GM12875 (cell line): ENCODE measurements around the gene CACNB3.

Source experiments
- H3K4me3 ChIP-seq: one replicate; pipeline ENCODE4 v1.5.1; 2011; ENCODE audit warnings: low read depth, low read length, control low read depth
- CTCF ChIP-seq: IDR thresholded peaks from 2 replicates; pipeline ENCODE4 v1.5.1; 2011; ENCODE audit warnings: low read depth, mild to moderate bottlenecking, control low read depth, inconsistent platforms, low read length, moderate library complexity, borderline replicate concordance; ENCODE audit not compliant: insufficient read depth

CACNB3 gene

GRCh38 chr12:48800457-48800856, 17.8 kb upstream of the CACNB3 start:
- no peak for TF ChIP-seq CTCF
- H3K4me3 ChIP-seq: no peak overlapping the region

- no peak overlapping the region for H3K4me3 ChIP-seq
- no peak for TF ChIP-seq CTCF
These were observed 17.3 kb upstream of the CACNB3 start for GRCh38 chr12:48800971-48801370.

GRCh38 chr12:48803675-48804074, 14.6 kb upstream of the CACNB3 start:
- no peak overlapping the region for H3K4me3 ChIP-seq
- TF ChIP-seq CTCF: no peak

- no peak for TF ChIP-seq CTCF
- H3K4me3 ChIP-seq: no peak overlapping the region
These were observed 10.3 kb upstream of the CACNB3 start for GRCh38 chr12:48807981-48808380.

- no peak overlapping the region for H3K4me3 ChIP-seq
- no peak for TF ChIP-seq CTCF
These were observed 7.3 kb upstream of the CACNB3 start for GRCh38 chr12:48810903-48811431.

GRCh38 chr12:48811437-48812090, 6.7 kb upstream of the CACNB3 start:
- TF ChIP-seq CTCF: no peak
- no peak overlapping the region for H3K4me3 ChIP-seq

GRCh38 chr12:48812389-48812788, 5.9 kb upstream of the CACNB3 start:
- H3K4me3 ChIP-seq: no peak overlapping the region
- no peak for TF ChIP-seq CTCF
